Endometrial microvascular endothelial cells (primary cell): ENCODE measurements around the gene SDSL. TPM values are rescaled to one million over a fixed set of nuclear protein-coding genes. Genes with fewer than 3 reads are reported as not detected.

Source experiments
- in situ Hi-C: cut with HindIII; loops from 2 replicates; pipeline ENCODE4 v1.10.0; 2017; ENCODE audit warnings: low sequenced_read_pairs, low pct_unique_long_range_greater_than_20kb; ENCODE audit errors: inconsistent ontology term
- total RNA-seq: library from RNA; depleted of rRNA; stranded (reverse); fragments of >200 nt; gene quantifications from one replicate; pipeline ENCODE4 v1.2.3, GENCODE V29; 2015; ENCODE audit errors: inconsistent ontology term

SDSL gene, protein sequence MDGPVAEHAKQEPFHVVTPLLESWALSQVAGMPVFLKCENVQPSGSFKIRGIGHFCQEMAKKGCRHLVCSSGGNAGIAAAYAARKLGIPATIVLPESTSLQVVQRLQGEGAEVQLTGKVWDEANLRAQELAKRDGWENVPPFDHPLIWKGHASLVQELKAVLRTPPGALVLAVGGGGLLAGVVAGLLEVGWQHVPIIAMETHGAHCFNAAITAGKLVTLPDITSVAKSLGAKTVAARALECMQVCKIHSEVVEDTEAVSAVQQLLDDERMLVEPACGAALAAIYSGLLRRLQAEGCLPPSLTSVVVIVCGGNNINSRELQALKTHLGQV
- total RNA-seq: 8.6 TPM

DNA sequence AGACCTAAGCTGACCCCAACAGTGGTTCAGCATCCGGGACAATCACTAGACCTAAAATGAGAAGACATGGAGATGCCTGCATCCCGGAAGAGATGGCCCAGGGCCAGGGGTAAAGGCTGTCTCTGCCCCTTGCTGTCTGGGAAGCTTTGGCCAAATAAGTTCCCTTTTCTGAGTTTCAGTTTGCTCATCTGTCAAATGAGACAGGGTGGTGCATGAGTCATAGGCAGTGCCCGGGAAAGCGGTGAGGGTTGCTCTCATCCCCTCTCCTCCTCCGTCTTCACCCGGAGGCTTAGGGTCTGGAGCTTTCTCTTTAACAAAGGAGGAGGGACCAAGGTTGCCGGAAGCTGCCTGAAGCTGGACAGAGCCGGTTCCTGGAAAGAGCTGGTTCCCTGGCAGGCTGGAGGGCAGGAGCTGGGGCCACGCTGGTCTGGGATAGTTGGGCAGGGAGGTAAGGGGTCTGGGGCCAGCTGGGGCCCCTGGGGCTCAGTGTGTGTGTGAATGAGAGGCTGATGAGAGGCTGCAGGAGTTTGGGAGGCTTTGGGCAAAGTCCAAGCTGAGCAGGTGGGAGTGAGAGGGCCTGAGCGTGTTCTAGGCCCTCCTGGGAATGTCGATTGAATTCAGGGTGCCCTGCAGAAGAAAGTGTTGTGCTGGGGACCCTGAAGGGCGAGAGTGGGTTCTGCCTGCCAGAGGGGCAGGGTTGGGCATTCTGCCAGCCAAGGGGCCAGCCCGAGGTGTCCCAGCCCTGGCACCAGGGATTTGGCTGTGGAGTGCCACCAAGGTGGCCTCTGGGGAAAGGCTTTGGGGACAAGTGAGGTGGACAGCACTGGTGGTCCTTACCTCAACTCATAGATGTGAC is at the start of gene SDSL:
SDSL (plus strand) TSS at position 351 of the 856 bp plus-strand sequence. CDS start 5,603 bp downstream, outside the sequence.
- in situ Hi-C loops: no loop called here

DNA sequence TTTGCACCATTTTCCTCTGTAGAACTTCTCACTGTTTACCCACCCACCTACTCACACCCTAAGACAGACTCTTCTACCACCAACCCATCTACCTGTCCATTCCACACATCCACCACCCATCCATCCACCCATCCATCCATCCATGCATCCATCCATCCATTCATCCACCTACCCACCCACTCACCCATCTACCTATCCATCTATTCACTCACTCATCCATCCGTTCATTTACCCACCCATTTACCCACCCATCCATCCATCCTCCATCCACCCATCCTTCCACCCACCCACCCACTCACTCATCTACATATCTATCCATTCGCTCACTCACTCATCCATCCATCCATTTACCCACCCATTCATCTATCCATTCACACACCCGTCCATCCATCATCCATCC is 48.7 kb upstream of the SDSL start:
- in situ Hi-C loops: no loop called here

DNA sequence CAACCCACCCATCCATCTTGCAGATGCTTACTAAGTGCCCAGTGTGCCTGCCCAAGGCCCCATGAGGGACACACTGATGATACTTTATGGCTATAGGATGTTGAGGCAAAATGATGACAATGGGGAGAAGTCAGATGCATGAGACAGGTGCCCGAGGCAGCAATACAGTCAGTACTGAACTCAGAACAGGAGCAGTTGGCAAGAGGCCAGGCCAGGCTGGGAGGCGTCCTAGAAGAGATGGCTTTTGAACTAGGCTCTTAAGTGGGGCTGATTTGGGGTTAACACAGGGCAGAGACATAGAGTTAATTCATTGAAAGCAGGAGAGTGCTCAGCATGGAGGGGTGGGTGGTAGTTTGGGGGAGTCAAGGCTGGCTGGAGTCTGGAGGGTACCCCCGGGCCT is 48.2 kb upstream of the SDSL start:
- in situ Hi-C loops: no loop called here

DNA sequence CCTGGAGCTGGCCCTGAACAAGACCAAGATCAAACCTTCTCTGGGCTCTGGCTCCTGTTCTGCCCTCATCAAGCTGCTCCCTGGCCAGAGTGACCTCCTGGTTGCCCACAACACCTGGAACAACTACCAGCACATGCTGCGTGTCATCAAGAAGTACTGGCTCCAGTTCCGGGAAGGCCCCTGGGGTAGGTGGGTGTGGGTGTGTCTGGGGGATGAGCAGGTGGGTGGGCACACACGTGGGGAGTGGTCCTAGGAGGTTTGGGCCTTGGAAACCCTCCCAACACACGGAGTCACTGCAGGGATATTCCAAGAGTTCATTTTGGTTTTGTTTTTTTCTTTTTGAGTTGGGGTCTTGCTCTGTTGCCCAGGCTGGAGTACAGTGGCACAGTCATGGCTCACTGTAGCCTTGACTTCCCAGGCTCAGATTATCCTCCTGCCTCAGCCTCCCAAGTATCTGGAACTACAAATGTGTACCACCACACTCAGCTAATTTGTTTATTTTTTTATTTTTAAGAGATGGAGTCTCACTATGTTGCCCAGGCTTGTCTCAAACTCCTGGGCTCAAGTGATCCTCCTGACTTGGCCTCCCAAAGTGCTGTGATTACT is 47.3 kb upstream of the SDSL start:
- in situ Hi-C loops: no loop called here

DNA sequence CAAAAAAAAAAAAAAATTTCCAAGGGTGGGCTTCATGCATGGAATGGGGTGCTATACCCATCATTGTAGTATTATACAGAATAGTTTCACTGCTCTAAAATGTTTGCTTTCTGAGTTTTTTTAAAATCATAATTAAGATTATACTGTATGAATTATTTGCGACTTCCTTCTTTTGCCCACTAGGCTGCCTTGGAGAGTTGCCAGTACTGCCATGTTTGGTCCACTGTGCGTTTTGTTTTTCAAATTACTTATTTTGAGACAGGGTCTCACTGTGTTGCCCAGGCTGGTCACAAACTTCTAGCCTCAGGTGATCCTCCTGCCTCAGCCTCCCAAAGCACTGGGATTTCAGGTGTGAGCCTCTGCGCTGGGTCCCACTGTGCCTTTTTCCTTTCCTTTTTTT is 43.9 kb upstream of the SDSL start:
- in situ Hi-C loops: no loop called here

DNA sequence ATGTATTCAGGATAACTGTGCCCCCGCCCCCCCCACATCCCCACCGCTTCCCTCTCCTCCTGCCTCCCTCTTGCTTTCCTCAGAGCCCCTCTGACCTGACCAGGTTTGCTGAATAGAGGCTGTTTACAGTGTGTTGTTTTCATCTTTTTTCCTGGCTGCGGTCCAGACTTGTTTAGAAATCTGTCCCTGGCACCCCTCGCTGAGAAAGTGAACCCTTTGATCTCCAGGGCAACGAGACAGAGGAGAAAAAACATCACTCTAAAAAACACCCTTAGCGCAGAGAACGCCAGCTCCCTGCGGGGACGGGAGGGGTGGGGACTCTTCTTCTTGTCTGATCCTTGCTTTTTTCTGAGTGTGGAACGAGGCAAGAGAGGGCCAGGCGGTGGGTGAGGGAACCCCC is 41.0 kb upstream of the SDSL start:
- in situ Hi-C loops: no loop called here

DNA sequence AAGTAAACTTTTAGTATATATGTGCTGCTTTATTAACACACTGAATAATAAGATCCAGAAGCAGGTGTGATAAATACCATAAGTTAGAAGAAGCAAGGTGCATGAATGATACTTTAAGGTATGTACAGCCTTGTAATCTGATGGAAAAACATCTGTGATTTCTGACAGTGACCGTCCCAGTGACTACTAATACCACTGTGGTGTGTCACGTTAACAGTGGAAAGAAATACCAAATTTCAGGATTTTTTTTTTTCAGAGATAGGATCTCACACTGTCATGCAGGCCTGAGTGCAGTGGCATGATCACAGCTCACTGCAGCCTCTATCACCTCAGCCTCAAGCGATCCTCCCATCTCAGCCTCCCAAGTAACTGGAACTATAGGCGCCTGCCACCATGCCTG is 40.0 kb upstream of the SDSL start:
- in situ Hi-C loops: no loop called here

DNA sequence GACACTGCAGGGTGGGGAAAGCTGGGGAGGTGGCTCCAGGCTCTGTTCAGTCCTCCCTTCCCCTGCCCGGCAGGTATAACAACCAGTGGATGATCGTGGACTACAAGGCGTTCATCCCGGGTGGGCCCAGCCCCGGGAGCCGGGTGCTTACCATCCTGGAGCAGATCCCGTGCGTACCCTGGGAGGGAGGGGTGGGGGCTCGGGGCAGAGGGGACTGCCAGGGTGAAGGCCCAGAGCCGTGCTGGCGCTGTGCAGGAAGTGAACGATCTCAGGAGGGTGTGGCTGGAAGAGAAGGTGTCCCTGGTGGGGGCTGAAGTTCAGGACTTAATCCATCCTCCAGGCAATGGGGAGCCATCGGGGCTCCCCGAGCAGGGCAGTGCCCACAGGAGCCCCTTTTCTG is 37.4 kb upstream of the SDSL start:
- in situ Hi-C loops: no loop called here

DNA sequence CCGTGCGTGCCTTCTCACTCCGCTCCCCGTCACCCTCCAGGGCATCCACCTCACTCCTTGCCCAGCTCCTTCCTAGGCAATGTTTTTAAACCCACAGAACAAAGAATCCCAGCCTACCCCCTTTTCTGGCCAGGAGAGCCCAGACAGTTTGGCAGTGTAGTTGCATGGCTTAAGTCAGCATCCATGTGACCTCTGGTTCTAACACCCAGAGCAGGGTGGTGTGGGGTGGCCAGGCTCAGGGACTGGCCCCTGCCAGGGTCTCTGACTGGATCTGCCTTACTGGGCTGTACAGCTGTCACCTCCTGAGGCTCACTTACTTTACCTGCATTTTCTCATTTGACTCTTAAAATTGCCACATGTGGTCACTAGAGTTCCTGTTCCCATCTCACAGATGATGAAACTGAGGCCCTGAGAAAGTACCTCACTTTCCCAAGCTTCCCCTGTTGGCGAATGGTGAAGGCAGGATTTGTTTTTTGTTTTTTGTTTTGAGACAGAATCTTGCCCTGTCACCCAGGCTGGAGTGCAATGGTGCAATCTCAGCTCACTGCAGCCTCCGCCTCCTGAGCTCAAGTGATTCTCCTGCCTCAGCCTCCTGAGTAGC is 36.8 kb upstream of the SDSL start:
- in situ Hi-C loops: no loop called here

DNA sequence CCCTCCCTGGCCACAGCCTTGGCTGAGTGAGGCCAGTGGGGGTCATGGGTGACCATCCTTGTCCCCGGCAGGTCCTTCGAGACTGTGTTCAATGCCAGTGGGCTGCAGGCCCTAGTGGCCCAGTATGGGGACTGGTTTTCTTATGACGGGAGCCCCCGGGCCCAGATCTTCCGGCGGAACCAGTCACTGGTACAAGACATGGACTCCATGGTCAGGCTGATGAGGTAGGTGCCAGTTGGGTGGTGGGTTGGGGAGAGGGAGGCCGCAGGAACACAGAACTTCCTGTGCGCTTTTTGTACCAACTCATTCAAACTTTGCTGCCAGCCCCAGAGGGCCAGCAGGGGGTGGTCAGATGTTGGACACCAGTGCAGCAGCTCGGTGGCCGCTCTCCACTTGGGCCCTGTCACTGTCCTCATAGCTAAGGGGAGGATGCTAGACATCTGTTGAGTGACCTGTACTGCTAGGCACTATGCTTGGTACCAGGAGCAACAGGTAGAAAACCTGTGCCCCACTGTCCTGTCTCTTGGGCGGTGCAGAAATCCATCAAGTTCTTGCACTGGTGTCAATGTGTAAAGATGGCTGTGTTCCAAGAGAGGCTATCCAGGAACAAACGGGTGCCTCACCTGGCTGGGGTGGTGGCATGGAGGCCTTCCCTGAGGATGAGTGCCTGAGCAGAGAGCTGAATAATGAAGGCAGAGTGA is 35.2 kb upstream of the SDSL start:
- in situ Hi-C loops: no loop called here

DNA sequence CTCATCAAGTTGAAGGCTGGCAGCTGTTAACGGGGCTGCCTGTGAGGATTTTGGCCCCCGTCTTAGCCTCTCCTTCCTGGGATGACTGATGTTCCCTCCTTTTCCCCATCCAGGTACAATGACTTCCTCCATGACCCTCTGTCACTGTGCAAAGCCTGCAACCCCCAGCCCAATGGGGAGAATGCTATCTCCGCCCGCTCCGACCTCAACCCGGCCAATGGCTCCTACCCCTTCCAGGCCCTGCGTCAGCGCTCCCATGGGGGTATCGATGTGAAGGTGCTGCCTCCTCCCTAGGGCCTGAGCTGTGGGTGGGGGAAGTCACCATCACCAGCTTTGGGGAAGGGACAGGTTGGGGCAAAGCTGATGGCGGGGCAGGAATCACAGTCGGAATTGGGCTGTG is 34.5 kb upstream of the SDSL start:
- in situ Hi-C loops: no loop called here

DNA sequence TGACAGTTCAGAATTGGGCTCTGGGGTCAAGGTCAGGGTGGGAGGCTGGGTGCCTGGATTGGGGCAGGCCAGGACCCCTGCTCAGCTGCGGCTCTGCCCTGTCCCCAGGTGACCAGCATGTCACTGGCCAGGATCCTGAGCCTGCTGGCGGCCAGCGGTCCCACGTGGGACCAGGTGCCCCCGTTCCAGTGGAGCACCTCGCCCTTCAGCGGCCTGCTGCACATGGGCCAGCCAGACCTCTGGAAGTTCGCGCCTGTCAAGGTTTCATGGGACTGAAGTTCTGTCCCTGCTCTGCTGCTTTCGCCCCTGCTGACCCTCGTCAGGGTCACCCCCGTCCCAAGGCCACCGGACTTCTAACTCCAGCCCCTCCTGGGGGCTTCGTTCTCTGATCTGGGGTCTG is 33.8 kb upstream of the SDSL start:
- in situ Hi-C loops: no loop called here

DNA sequence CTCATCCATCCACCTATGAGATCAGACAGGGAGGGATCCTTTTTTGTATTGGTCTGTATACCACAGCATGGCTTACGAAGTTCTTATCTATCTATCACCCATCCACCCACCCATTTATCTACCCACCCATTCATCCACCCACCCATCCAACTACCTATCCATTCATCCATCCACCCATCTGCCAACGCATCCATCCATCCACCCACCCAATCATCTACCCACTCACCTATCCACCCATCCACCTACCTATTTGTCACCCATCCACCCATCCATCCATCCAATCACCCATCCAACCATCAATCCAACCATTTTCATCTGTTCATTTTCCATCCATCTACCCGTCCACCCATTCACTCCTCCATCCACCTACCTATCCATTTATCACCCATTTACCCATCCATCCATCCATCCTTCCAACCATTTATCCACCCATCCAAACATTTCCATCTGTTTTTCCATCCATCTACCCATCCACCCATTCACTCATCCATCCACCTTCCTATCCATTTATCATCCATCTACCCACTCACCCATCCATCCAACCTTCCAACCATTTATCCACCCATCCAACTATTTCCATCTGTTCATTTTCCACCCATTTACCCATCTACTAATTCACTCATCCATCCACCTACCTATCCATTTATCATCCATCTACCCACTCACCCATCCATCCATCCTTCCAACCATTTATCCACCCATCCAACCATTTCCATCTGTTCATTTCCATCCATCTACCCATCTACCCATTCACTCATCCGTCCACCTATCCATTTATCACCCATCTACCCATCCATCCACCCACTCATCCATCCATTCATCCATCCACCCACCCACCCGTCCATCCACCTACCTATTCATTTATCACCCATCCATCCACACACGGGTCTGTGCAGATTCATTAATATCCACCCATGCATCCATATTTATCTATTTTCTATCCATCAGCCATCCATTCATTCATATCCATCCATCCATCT is 31.8 kb upstream of the SDSL start:
- in situ Hi-C loops: no loop called here

DNA sequence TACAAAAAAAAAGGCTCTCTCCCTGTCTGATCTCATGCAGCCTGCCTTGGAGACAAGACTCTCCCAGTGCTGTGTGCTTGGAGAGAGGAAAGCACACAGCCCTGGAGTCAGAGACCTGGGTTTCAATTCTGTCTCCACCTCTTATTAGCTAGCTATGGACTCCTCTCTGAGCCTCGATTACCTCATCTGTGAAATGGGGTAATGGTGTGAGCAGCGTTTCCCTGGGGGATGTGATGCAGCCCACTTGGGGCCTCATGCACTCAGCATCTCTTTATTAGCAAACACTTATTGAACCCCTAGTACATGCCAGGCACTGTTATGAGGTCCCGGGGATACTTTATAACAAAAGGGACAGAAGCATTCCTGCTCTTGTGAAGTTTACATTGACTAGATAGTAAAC is 31.0 kb upstream of the SDSL start:
- in situ Hi-C loops: no loop called here

DNA sequence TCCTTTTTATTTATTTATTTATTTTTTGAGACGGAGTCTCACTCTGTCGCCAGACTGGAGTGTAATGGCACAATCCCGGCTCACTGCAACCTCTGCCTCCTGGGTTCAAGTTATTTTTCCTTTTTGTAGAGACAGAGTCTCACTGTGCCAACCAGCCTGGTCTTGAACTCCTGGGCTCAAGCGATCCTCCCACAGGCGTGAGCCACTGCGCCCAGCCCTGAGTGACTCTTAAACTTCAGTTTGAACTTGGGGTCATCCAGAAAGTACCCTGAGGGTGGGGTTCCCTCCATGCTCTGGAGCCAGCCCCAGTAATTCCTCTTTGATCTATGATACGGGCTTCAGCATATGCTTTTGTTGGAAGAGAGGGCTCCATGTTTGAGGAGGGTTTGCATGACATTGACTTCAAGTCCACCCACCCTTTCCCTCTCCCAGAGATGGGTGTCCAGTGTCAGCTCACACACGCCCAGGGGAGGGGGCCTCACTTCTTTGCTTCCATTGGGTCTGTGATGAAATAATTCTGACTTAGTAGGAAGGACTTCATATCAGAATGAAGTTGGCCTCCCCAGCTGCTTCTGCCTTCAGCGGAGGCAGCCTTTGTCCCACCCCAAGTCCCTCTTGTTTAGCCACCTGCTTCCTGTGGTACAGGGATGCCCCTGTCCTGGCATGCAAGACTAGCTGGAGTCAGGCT is 30.4 kb upstream of the SDSL start:
- in situ Hi-C loops: no loop called here

DNA sequence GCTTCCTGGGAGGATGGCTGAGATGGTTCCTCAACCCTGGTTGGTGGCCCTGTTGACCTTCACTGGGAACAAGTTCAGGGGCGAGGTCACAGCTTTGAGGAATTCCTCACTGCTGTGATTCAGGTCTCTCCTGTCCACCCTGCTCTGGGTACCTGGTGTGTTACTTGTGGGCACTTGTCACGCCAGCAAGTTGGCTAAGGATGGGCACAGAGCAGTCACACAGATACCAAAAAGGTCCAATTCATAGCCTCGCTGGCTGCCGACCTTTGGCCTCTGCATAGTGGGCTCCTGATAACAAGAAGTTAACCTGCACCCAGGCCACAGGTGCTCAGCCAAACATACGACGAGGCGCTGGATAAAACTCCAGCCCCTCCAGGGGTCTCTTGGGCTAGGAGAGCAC is 29.7 kb upstream of the SDSL start:
- in situ Hi-C loops: no loop called here

DNA sequence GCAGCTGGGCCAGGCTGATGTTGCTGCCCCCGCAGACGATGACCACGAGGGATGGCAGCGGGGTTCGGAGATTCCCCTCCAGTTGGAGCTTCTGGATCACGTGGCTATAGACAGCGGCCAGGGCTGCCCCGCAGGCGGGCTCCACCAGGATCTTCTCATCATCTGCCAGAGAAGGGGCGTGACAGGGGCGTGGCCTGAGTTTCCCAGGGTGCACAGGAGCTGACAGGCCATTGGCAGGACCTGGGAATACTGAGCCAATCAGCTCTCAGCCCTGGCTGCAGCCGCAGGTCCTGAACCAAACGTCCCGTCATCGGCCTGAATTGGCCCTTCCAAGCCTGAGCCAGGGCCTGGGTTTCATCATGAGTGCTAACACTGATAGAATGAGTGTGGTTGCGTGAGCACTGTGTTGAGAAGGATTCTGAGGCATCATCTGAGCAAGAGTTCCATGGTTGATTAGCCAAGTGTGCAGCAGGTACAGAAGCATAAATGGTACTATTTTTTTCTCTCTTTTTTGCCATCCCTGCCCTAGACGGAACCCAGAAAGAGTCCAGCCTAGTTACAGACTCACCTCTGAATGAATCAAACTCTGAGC is 29.1 kb upstream of the SDSL start:
- in situ Hi-C loops: no loop called here
